H9 (cell line): ENCODE measurements around the gene RNF8. TPM values are rescaled to one million over a fixed set of nuclear protein-coding genes. Genes with fewer than 3 reads are reported as not detected.

Experiments
- DNase-seq: peaks from one replicate; pipeline ENCODE4 v3.0.0-alpha.2; 2017
- H2AFZ ChIP-seq: one replicate; pipeline ENCODE4 v1.6.1; 2013; ENCODE audit warnings: mild to moderate bottlenecking, low read length, control low read depth, moderate library complexity
- H2AK5ac ChIP-seq: 2 replicates; pipeline ENCODE4 v1.6.1; 2013; ENCODE audit warnings: low read length, control low read depth, mixed read lengths; ENCODE audit not compliant: insufficient read length
- H2BK120ac ChIP-seq: one replicate; pipeline ENCODE4 v1.6.1; 2013; ENCODE audit warnings: low read depth, mild to moderate bottlenecking, low read length, control low read depth, inconsistent platforms; ENCODE audit not compliant: poor library complexity, severe bottlenecking
- H2BK12ac ChIP-seq: 2 replicates; pipeline ENCODE4 v1.6.1; 2013; ENCODE audit warnings: low read length, control low read depth, mixed read lengths, low read depth; ENCODE audit not compliant: insufficient read length
- H2BK15ac ChIP-seq: 2 replicates; pipeline ENCODE4 v1.6.1; 2013; ENCODE audit warnings: low read depth, low read length, control low read depth
- H2BK20ac ChIP-seq: one replicate; pipeline ENCODE4 v1.6.1; 2013; ENCODE audit warnings: low read depth, mild to moderate bottlenecking, low read length, control low read depth, inconsistent platforms; ENCODE audit not compliant: poor library complexity, severe bottlenecking
- H2BK5ac ChIP-seq: 2 replicates; pipeline ENCODE4 v1.6.1; 2013; ENCODE audit warnings: low read length, control low read depth, mixed read lengths; ENCODE audit not compliant: insufficient read length
- H3K14ac ChIP-seq: 2 replicates; pipeline ENCODE4 v1.6.1; 2013; ENCODE audit warnings: low read length, control low read depth; ENCODE audit not compliant: insufficient read depth
- H3K18ac ChIP-seq: 2 replicates; pipeline ENCODE4 v1.6.1; 2013; ENCODE audit warnings: low read depth, mild to moderate bottlenecking, mixed read lengths, low read length, control low read depth; ENCODE audit not compliant: insufficient read length
- H3K23ac ChIP-seq: 2 replicates; pipeline ENCODE4 v1.6.1; 2013; ENCODE audit warnings: low read length, control low read depth, mixed read lengths, low read depth; ENCODE audit not compliant: insufficient read length
- H3K23me2 ChIP-seq: 2 replicates; pipeline ENCODE4 v1.6.1; 2013; ENCODE audit warnings: low read depth, mild to moderate bottlenecking, mixed read lengths, low read length, control low read depth; ENCODE audit not compliant: insufficient read length, poor library complexity, severe bottlenecking
- H3K27ac ChIP-seq: 2 replicates; pipeline ENCODE4 v1.5.1; 2013; ENCODE audit warnings: low read length, control low read depth, mixed read lengths, low read depth; ENCODE audit not compliant: insufficient read length
- H3K27me3 ChIP-seq: 2 replicates; pipeline ENCODE4 v1.6.1; 2013; ENCODE audit warnings: low read length, control low read depth, inconsistent platforms; ENCODE audit not compliant: insufficient read depth
- H3K4ac ChIP-seq: 2 replicates; pipeline ENCODE4 v1.6.1; 2013; ENCODE audit warnings: low read depth, mild to moderate bottlenecking, control low read depth, inconsistent platforms, low read length, moderate library complexity
- H3K4me1 ChIP-seq: 2 replicates; pipeline ENCODE4 v1.6.1; 2013; ENCODE audit warnings: low read length, control low read depth, inconsistent platforms; ENCODE audit not compliant: insufficient read depth
- H3K4me2 ChIP-seq: 2 replicates; pipeline ENCODE4 v1.6.1; 2013; ENCODE audit warnings: low read length, control low read depth, mixed read lengths; ENCODE audit not compliant: insufficient read length, insufficient read depth
- H3K56ac ChIP-seq: 2 replicates; pipeline ENCODE4 v1.6.1; 2013; ENCODE audit warnings: low read depth, mild to moderate bottlenecking, mixed read lengths, low read length, control low read depth; ENCODE audit not compliant: insufficient read length
- H3K79me1 ChIP-seq: 2 replicates; pipeline ENCODE4 v1.6.1; 2013; ENCODE audit warnings: low read depth, mild to moderate bottlenecking, moderate library complexity, low read length, control low read depth, inconsistent platforms; ENCODE audit not compliant: insufficient read depth, poor library complexity, severe bottlenecking
- H3K79me2 ChIP-seq: 2 replicates; pipeline ENCODE4 v1.6.1; 2013; ENCODE audit warnings: low read length, control low read depth, inconsistent platforms; ENCODE audit not compliant: insufficient read depth
- H3K9ac ChIP-seq: 2 replicates; pipeline ENCODE4 v1.6.1; 2013; ENCODE audit warnings: low read length, control low read depth, mixed read lengths; ENCODE audit not compliant: insufficient read length; ENCODE audit errors: extremely low read depth
- H3K9me3 ChIP-seq: one replicate; pipeline ENCODE4 v1.6.1; 2013; ENCODE audit warnings: low read depth, low read length, inconsistent platforms; ENCODE audit not compliant: control insufficient read depth
- H3T11ph ChIP-seq: one replicate; pipeline ENCODE4 v1.6.1; 2013; ENCODE audit warnings: mild to moderate bottlenecking, low read length, control low read depth, inconsistent platforms
- H4K20me1 ChIP-seq: one replicate; pipeline ENCODE4 v1.6.1; 2013; ENCODE audit not compliant: control insufficient read depth, insufficient read length, insufficient read depth
- H4K5ac ChIP-seq: 2 replicates; pipeline ENCODE4 v1.6.1; 2013; ENCODE audit warnings: low read depth, mild to moderate bottlenecking, mixed read lengths, low read length, control low read depth; ENCODE audit not compliant: insufficient read length
- H4K8ac ChIP-seq: replicated peaks from 2 replicates; pipeline ENCODE4 v1.6.1; 2013; ENCODE audit warnings: low read length, control low read depth, mixed read lengths, low read depth; ENCODE audit not compliant: insufficient read length
- H4K91ac ChIP-seq: 2 replicates; pipeline ENCODE4 v1.6.1; 2013; ENCODE audit warnings: low read depth, mild to moderate bottlenecking, moderate library complexity, mixed read lengths, low read length, control low read depth; ENCODE audit not compliant: insufficient read length
- H3K27ac Mint-ChIP-seq, 3 experiments: 2 replicates in 2 of 3; 3 replicates in 1 of 3; pipeline ENCODE4 v1.8.0; 2020 to 2021; ENCODE audit warnings: mixed read lengths in 3 of 3, mild to moderate bottlenecking in 1 of 3, moderate library complexity in 1 of 3
- H3K27me3 Mint-ChIP-seq: 2 replicates; pipeline ENCODE4 v1.8.0; 2021; ENCODE audit warnings: low read depth, mild to moderate bottlenecking, moderate library complexity, mixed read lengths
- H3K36me3 Mint-ChIP-seq, 3 experiments: 2 replicates in 2 of 3; 3 replicates in 1 of 3; pipeline ENCODE4 v1.8.0; 2020 to 2021; ENCODE audit warnings: low read depth in 3 of 3, mixed read lengths in 3 of 3; ENCODE audit not compliant: insufficient read depth in 1 of 3
- H3K4me1 Mint-ChIP-seq, 2 experiments: 2 replicates each; pipeline ENCODE4 v1.8.0; 2020; ENCODE audit warnings: mixed read lengths in 2 of 2
- H3K4me3 Mint-ChIP-seq, 2 experiments: 2 replicates in 1 of 2; 3 replicates in 1 of 2; pipeline ENCODE4 v1.8.0; 2020 to 2021; ENCODE audit warnings: mild to moderate bottlenecking in 2 of 2, mixed read lengths in 2 of 2, moderate library complexity in 1 of 2
- H3K9me3 Mint-ChIP-seq, 2 experiments: 2 replicates in 1 of 2; 3 replicates in 1 of 2; pipeline ENCODE4 v1.8.0; 2020; ENCODE audit warnings: mild to moderate bottlenecking in 2 of 2, mixed read lengths in 2 of 2, moderate library complexity in 1 of 2
- CTCF ChIP-seq: fragments of 200-600 bp; sonication (generic); conservative IDR thresholded peaks from 3 replicates; pipeline ENCODE4 v1.8.0; 2021; ENCODE audit warnings: antibody characterized with exemption, mild to moderate bottlenecking
- WGBS: extraction: QIAGEN DNeasy Blood & Tissue Kit; methylation state at CpG from one replicate; pipeline ENCODE4 v1.1.7; 2013; ENCODE audit warnings: missing lambda C conversion rate, low lambda C conversion rate, mixed read lengths; ENCODE audit not compliant: insufficient read length; ENCODE audit errors: extremely low coverage; 5-methylcytosine and 5-hydroxymethylcytosine counted together
- total RNA-seq: library from RNA; stranded (reverse); gene quantifications from 2 replicates; pipeline ENCODE4 v1.2.1, GENCODE V29; 2021

Gene RNF8
- total RNA-seq, 1 experiment from 2014 or later = 34.7 TPM

DNA sequence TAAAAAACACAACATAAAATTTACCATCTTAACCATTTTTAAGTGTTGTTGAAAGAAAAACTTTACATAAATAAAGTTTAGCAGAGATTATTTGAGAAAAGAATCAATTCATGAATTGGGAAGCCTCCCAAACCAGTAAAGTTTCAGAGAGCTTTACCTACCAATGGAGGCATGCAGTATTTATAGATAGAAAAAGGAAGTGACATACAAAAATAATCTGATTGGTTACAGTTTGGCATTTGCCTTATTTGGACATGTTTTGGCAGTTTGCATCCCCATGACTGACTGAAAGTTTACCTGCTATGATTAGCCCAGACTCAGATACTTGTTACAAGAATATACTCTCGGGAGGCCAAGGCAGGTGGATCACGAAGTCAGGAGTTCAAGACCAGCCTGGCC lies 75.6 kb downstream of the RNF8 start:
- H3K23ac ChIP-seq = no peak overlapping the region
- no peak overlapping the region for H3K27ac Mint-ChIP-seq
- peaks cover 3% of the 10 kb centered on the region for H3K79me1 ChIP-seq
- no peak overlapping the region for H2BK5ac ChIP-seq
- no peaks in the 10 kb centered on the region for H3K9me3 ChIP-seq
- TF ChIP-seq CTCF = no peak
- H3K18ac ChIP-seq = no peak overlapping the region
- peaks cover 9% of the 10 kb centered on the region for H3K23me2 ChIP-seq
- no peak overlapping the region for H2BK12ac ChIP-seq
- no peak overlapping the region for H2BK120ac ChIP-seq
- no peak for DNase-seq
- H3T11ph ChIP-seq = no peak overlapping the region
- H3K9me3 Mint-ChIP-seq = peaks cover 10 to 12% of the 10 kb centered on the region in 2 experiments; a peak in 4 of 5 replicates
- H2BK15ac ChIP-seq = no peak overlapping the region
- peaks cover 15% of the 10 kb centered on the region for H3K27me3 Mint-ChIP-seq
- no peak overlapping the region for H3K4ac ChIP-seq
- peaks cover 2% of the 10 kb centered on the region; the same call in 1 of the 2 replicates for H3K79me2 ChIP-seq
- H3K56ac ChIP-seq = no peak overlapping the region
- no peaks in the 10 kb centered on the region for H4K20me1 ChIP-seq
- no peak overlapping the region for H3K27ac ChIP-seq
- H3K9ac ChIP-seq = no peak overlapping the region
- H4K91ac ChIP-seq = no peak overlapping the region
- H4K5ac ChIP-seq = no peak overlapping the region
- H3K4me1 ChIP-seq = no peaks in the 10 kb centered on the region
- H4K8ac ChIP-seq = no peak overlapping the region
- H3K36me3 Mint-ChIP-seq = no peaks in the 10 kb centered on the region; a peak in 1 of 7 replicates
- H3K4me3 Mint-ChIP-seq = no peak overlapping the region
- no peak overlapping the region for H3K14ac ChIP-seq
- no peak overlapping the region for H2AFZ ChIP-seq
- no peak overlapping the region for H3K4me2 ChIP-seq
- H2AK5ac ChIP-seq = no peak overlapping the region
- no peaks in the 10 kb centered on the region for H3K27me3 ChIP-seq
- no peak overlapping the region for H2BK20ac ChIP-seq
- no CpG with 5 or more reads among the region's 2 CpGs for WGBS
- H3K4me1 Mint-ChIP-seq = peaks cover 15% of the 10 kb centered on the region in 2 experiments
